H1 (cell line): ENCODE data around the gene HECTD1. TPM values are rescaled to one million over a fixed set of nuclear protein-coding genes. Genes with fewer than 3 reads are reported as not detected.

Experiments used
- CTCF ChIA-PET: fragments of 300-600 bp; sonication (Branson Sonifier 250); formaldehyde crosslinking; loops from one replicate; lab custom pipeline; 2021; ENCODE audit not compliant: partially characterized antibody; lab: Charles Lee
- POLR2A ChIA-PET: fragments of 300-600 bp; sonication (Branson Sonifier 250); formaldehyde crosslinking; loops from one replicate; lab custom pipeline; 2021; ENCODE audit warnings: inconsistent platforms; ENCODE audit not compliant: partially characterized antibody; lab: Charles Lee
- DNase-seq, 2 experiments: peaks; one replicate each; pipeline versions ENCODE4 v3.0.0 to v3.0.0-alpha.2; 2010 to 2022; ENCODE audit warnings: low spot score in 2 of 2, low read depth in 1 of 2, mixed read lengths in 1 of 2
- FAIRE-seq: peaks from 2 replicates; lab custom pipeline; 2011; peaks lifted over from hg19 to GRCh38; lab: Jason Lieb, UNC
- H2AFZ ChIP-seq: 2 replicates; pipeline ENCODE4 v1.8.1; 2012; ENCODE audit warnings: low read length, inconsistent platforms
- H2AK5ac ChIP-seq: 2 replicates; pipeline ENCODE4 v1.6.1; 2013; ENCODE audit warnings: low read depth, low read length
- H2BK120ac ChIP-seq: replicated peaks from 2 replicates; pipeline ENCODE3; 2013; ENCODE audit warnings: low read depth, low read length, inconsistent platforms
- H2BK12ac ChIP-seq: 2 replicates; pipeline ENCODE4 v1.6.1; 2013; ENCODE audit warnings: low read depth, low read length
- H2BK15ac ChIP-seq: 2 replicates; pipeline ENCODE4 v1.6.1; 2013; ENCODE audit warnings: low read length
- H2BK20ac ChIP-seq: 2 replicates; pipeline ENCODE4 v1.6.1; 2013; ENCODE audit warnings: low read length
- H2BK5ac ChIP-seq: 2 replicates; pipeline ENCODE4 v1.6.1; 2013; ENCODE audit warnings: low read depth, low read length
- H3K14ac ChIP-seq: 2 replicates; pipeline ENCODE4 v1.6.1; 2013; ENCODE audit warnings: inconsistent platforms; ENCODE audit not compliant: insufficient read length
- H3K18ac ChIP-seq: 2 replicates; pipeline ENCODE4 v1.6.1; 2013; ENCODE audit warnings: low read length; ENCODE audit errors: extremely low read depth
- H3K23ac ChIP-seq: 2 replicates; pipeline ENCODE4 v1.6.1; 2013; ENCODE audit warnings: inconsistent platforms; ENCODE audit not compliant: insufficient read length
- H3K23me2 ChIP-seq: 2 replicates; pipeline ENCODE4 v1.6.1; 2013; ENCODE audit warnings: low read depth, low read length
- H3K27ac ChIP-seq: 2 replicates; pipeline ENCODE4 v1.6.1; 2011; ENCODE audit warnings: low read depth, low read length, inconsistent platforms
- H3K27me3 ChIP-seq, 4 experiments: replicated peaks in 1 of 4; 1 replicate in 1 of 4; 2 replicates in 3 of 4; pipeline versions ENCODE4 v1.6.1 to v1.8.1; 2011 to 2013; ENCODE audit warnings: low read length in 3 of 4, mild to moderate bottlenecking in 3 of 4, inconsistent platforms in 2 of 4, mixed read lengths in 2 of 4, moderate library complexity in 1 of 4; ENCODE audit not compliant: control insufficient read depth in 3 of 4, insufficient read depth in 3 of 4; ENCODE audit errors: extremely low read depth in 1 of 4
- H3K36me3 ChIP-seq, 4 experiments: 2 replicates each; pipeline versions ENCODE4 v1.6.1 to v1.8.1; 2011 to 2013; ENCODE audit warnings: mild to moderate bottlenecking in 4 of 4, low read length in 3 of 4, moderate library complexity in 2 of 4, control low read depth in 1 of 4, inconsistent platforms in 1 of 4; ENCODE audit not compliant: insufficient read depth in 4 of 4, control insufficient read depth in 2 of 4
- H3K4ac ChIP-seq: replicated peaks from 2 replicates; pipeline ENCODE3; 2013; ENCODE audit warnings: low read length, low read depth, mixed read lengths, inconsistent platforms; ENCODE audit not compliant: insufficient read length
- H3K4me1 ChIP-seq, 4 experiments: replicated peaks in 1 of 4; 1 replicate in 1 of 4; 2 replicates in 3 of 4; pipeline versions ENCODE4 v1.6.1 to v1.8.1; 2011 to 2013; ENCODE audit warnings: low read length in 3 of 4, inconsistent platforms in 2 of 4, mixed read lengths in 1 of 4; ENCODE audit not compliant: insufficient read depth in 4 of 4, control insufficient read depth in 3 of 4
- H3K4me2 ChIP-seq, 2 experiments: 2 replicates each; pipeline versions ENCODE4 v1.6.1 to v1.8.1; 2011 to 2013; ENCODE audit warnings: low read depth in 2 of 2, low read length in 2 of 2, control low read depth in 1 of 2, inconsistent platforms in 1 of 2, mild to moderate bottlenecking in 1 of 2; ENCODE audit not compliant: insufficient read depth in 1 of 2
- H3K4me3 ChIP-seq, 4 experiments: fragments of 200-600, 300-600 bp in 1 of 4; sonication (generic), shearing (Covaris generic), sonication (Bioruptor Twin) in 1 of 4; 2 replicates each; pipeline versions ENCODE4 v1.5.1 to v1.8.1; 2011 to 2016; ENCODE audit warnings: low read length in 4 of 4, low read depth in 3 of 4, control low read depth in 2 of 4, inconsistent platforms in 2 of 4, mild to moderate bottlenecking in 2 of 4, mixed read lengths in 1 of 4, moderate library complexity in 1 of 4; ENCODE audit not compliant: insufficient read depth in 2 of 4; ENCODE audit errors: extremely low read depth in 1 of 4
- H3K56ac ChIP-seq: replicated peaks from 2 replicates; pipeline ENCODE3; 2013; ENCODE audit warnings: low read depth, mild to moderate bottlenecking, mixed read lengths, low read length, inconsistent platforms; ENCODE audit not compliant: insufficient read length
- H3K79me1 ChIP-seq: 2 replicates; pipeline ENCODE4 v1.6.1; 2013; ENCODE audit warnings: low read depth, low read length, control low read depth
- H3K79me2 ChIP-seq, 2 experiments: 2 replicates each; pipeline versions ENCODE4 v1.6.1 to v1.8.1; 2012 to 2013; ENCODE audit warnings: low read length in 2 of 2, mild to moderate bottlenecking in 2 of 2, inconsistent platforms in 1 of 2; ENCODE audit not compliant: insufficient read depth in 2 of 2, control insufficient read depth in 1 of 2
- H3K9ac ChIP-seq, 4 experiments: replicated peaks in 1 of 4; 1 replicate in 1 of 4; 2 replicates in 3 of 4; pipeline versions ENCODE4 v1.6.1 to v1.8.1; 2011 to 2013; ENCODE audit warnings: low read depth in 3 of 4, low read length in 3 of 4, control low read depth in 2 of 4, mild to moderate bottlenecking in 2 of 4, moderate library complexity in 2 of 4, inconsistent platforms in 1 of 4; ENCODE audit errors: extremely low read depth in 1 of 4
- H3K9me3 ChIP-seq, 2 experiments: 2 replicates each; pipeline versions ENCODE4 v1.6.1 to v1.8.1; 2012 to 2013; ENCODE audit warnings: mild to moderate bottlenecking in 2 of 2, moderate library complexity in 2 of 2, control low read depth in 1 of 2, inconsistent platforms in 1 of 2, low read depth in 1 of 2, low read length in 1 of 2, mixed read lengths in 1 of 2; ENCODE audit not compliant: insufficient read depth in 2 of 2
- H4K20me1 ChIP-seq, 2 experiments: replicated peaks in 1 of 2; 2 replicates each; pipeline versions ENCODE3 to v1.8.1; 2011 to 2013; ENCODE audit warnings: inconsistent platforms in 2 of 2, low read length in 2 of 2, mild to moderate bottlenecking in 1 of 2; ENCODE audit not compliant: insufficient read depth in 2 of 2, control insufficient read depth in 1 of 2
- H4K5ac ChIP-seq: 2 replicates; pipeline ENCODE4 v1.6.1; 2013; ENCODE audit warnings: low read length, low read depth, mixed read lengths, inconsistent platforms; ENCODE audit not compliant: insufficient read length
- H4K8ac ChIP-seq: 2 replicates; pipeline ENCODE4 v1.8.0; 2013; ENCODE audit warnings: mild to moderate bottlenecking, moderate library complexity, low read length, inconsistent platforms; ENCODE audit not compliant: insufficient read depth; ENCODE audit errors: extremely low read depth
- H4K91ac ChIP-seq: replicated peaks from 2 replicates; pipeline ENCODE3; 2013; ENCODE audit warnings: low read length, mixed read lengths, inconsistent platforms; ENCODE audit not compliant: insufficient read length
- ATF2 ChIP-seq: IDR thresholded peaks from 2 replicates; pipeline ENCODE4 v1.6.1; 2012; ENCODE audit warnings: low read length, inconsistent platforms
- CBX5 ChIP-seq: fragments of 300-800, 300-1000 bp; sonication (generic); IDR thresholded peaks from 2 replicates; pipeline ENCODE4 v1.7.1; 2016; ENCODE audit warnings: antibody characterized with exemption, low read length, low read depth
- CHD1 ChIP-seq: IDR thresholded peaks from 2 replicates; pipeline ENCODE4 v1.6.1; 2012; ENCODE audit warnings: low read depth, low read length, improper control_type of control experiment
- EP300 ChIP-seq, 2 experiments: IDR thresholded peaks; 1 replicate in 1 of 2; 2 replicates in 1 of 2; pipeline ENCODE4 v1.6.1; 2011 to 2012; ENCODE audit warnings: low read depth in 2 of 2, low read length in 2 of 2, mild to moderate bottlenecking in 2 of 2, borderline replicate concordance in 1 of 2, inconsistent platforms in 1 of 2, moderate library complexity in 1 of 2
- NANOG ChIP-seq: IDR thresholded peaks from 2 replicates; pipeline ENCODE4 v1.6.1; 2011; ENCODE audit warnings: low read length, low read depth, mild to moderate bottlenecking, inconsistent platforms; ENCODE audit not compliant: insufficient read depth, poor library complexity, severe bottlenecking
- POLR2A ChIP-seq, 2 experiments: IDR thresholded peaks; 1 replicate in 1 of 2; 2 replicates in 1 of 2; pipeline ENCODE4 v1.6.1; 2011; ENCODE audit warnings: low read depth in 2 of 2, low read length in 2 of 2, mild to moderate bottlenecking in 2 of 2; ENCODE audit errors: control extremely low read depth in 1 of 2
- RAD21 ChIP-seq, 2 experiments: IDR thresholded peaks in 1 of 2; conservative IDR thresholded peaks in 1 of 2; 2 replicates each; pipeline ENCODE4 v1.6.1; 2011; ENCODE audit warnings: low read depth in 2 of 2, low read length in 2 of 2, improper control_type of control experiment in 1 of 2, inconsistent platforms in 1 of 2, mild to moderate bottlenecking in 1 of 2, moderate library complexity in 1 of 2
- RBBP5 ChIP-seq: IDR thresholded peaks from 2 replicates; pipeline ENCODE4 v1.7.1; 2012; ENCODE audit warnings: low read depth, mild to moderate bottlenecking, inconsistent platforms, low read length, moderate library complexity, borderline replicate concordance
- RFX5 ChIP-seq: IDR thresholded peaks from 2 replicates; pipeline ENCODE4 v1.6.1; 2011; ENCODE audit warnings: low read depth, low read length, improper control_type of control experiment, borderline replicate concordance
- SIN3A ChIP-seq, 2 experiments: IDR thresholded peaks in 1 of 2; conservative IDR thresholded peaks in 1 of 2; 2 replicates each; pipeline ENCODE4 v1.6.1; 2011 to 2012; ENCODE audit warnings: low read length in 2 of 2, improper control_type of control experiment in 1 of 2, low read depth in 1 of 2, mild to moderate bottlenecking in 1 of 2
- TBP ChIP-seq: IDR thresholded peaks from 2 replicates; pipeline ENCODE4 v1.6.1; 2011; ENCODE audit warnings: low read depth, low read length, improper control_type of control experiment
- TEAD4 ChIP-seq: IDR thresholded peaks from 2 replicates; pipeline ENCODE4 v1.6.1; 2012; ENCODE audit warnings: low read depth, low read length, inconsistent platforms, mixed read lengths
- WGBS, 2 experiments: shearing (Covaris generic) in 1 of 2; methylation state at CpG; one replicate each; pipeline versions ENCODE4 v1.1.6 to v1.1.7; 2013 to 2015; ENCODE audit warnings: low lambda C conversion rate in 2 of 2, mixed read lengths in 2 of 2, inconsistent platforms in 1 of 2, low coverage in 1 of 2, missing lambda C conversion rate in 1 of 2; ENCODE audit not compliant: insufficient replicate concordance in 2 of 2, insufficient coverage in 1 of 2, insufficient read length in 1 of 2; ENCODE audit errors: extremely low coverage in 1 of 2, missing lambda C conversion rate in 1 of 2; 5-methylcytosine and 5-hydroxymethylcytosine counted together
- polyA plus RNA-seq, 7 experiments: library from polyadenylated mRNA; depleted of rRNA in 3 of 7; stranded (reverse) in 5 of 7; unstranded in 2 of 7; fragments of >200 nt in 5 of 7; fragments of 200-250 nt in 2 of 7; gene quantifications; 1 replicate in 5 of 7; 2 replicates in 1 of 7; 4 replicates in 1 of 7; pipeline versions ENCODE4 v1.2.1 to v1.2.3, GENCODE V29; 2011 to 2013; ENCODE audit warnings: missing spikeins in 2 of 7, mixed read lengths in 2 of 7
- total RNA-seq: library from RNA; stranded (reverse); fragmentation: NEBNext Ultra II Directional; extraction: Animal tissue kit (Norgen Biotek cat#: 25700); gene quantifications from 2 replicates; pipeline ENCODE4 v1.2.1, GENCODE V29; 2021

The HECTD1 gene
- total and polyA plus RNA-seq, 2 of the 8 experiments (the other 6 are each of a cell fraction or from before 2014, with no cell fraction given): 44.7 to 105 TPM

- FAIRE-seq (no peak), DNase-seq (no peak)
- Histone ChIP-seq H2BK5ac (no peak overlapping the region), H4K20me1 (peaks cover 0 to 3% of the 10 kb centered on the region in 2 experiments), H3K23me2 (no peaks in the 10 kb centered on the region), H4K8ac (no peak overlapping the region), H2BK20ac (no peak overlapping the region), H2AK5ac (no peak overlapping the region), H3K23ac (no peak overlapping the region), H4K91ac (no peak overlapping the region), H3K4me2 (no peak overlapping the region), H2BK15ac (no peak overlapping the region), H3K9me3 (no peaks in the 10 kb centered on the region; a peak in 1 of 4 replicates), H3K9ac (no peak overlapping the region), H3K4me3 (no peak overlapping the region), H3K36me3 (peaks cover 11 to 82% (median 34%) of the 10 kb centered on the region in 4 experiments; a peak in 7 of 8 replicates), H3K4me1 (no peaks in the 10 kb centered on the region), H2BK12ac (no peak overlapping the region), H3K27me3 (no peaks in the 10 kb centered on the region), H4K5ac (no peak overlapping the region), H3K27ac (no peak overlapping the region), H3K4ac (no peak overlapping the region), H3K56ac (no peak overlapping the region), H3K14ac (no peak overlapping the region), H2AFZ (no peak overlapping the region), H3K18ac (no peak overlapping the region), H2BK120ac (no peak overlapping the region), H3K79me2 (no peaks in the 10 kb centered on the region), H3K79me1 (no peaks in the 10 kb centered on the region)
- CTCF ChIA-PET: interaction anchor here (0.6 to 1.3 kb wide), 2 partner anchors 11 to 1453 kb away, joined by 3 to 4 read pairs; no protein-coding TSS in a partner anchor
- POLR2A ChIA-PET: interaction anchor here (0.6 kb wide), 1 partner anchor 24 kb away, joined by 3 read pairs; no protein-coding TSS in a partner anchor
- WGBS, 2 experiments: 91% methylated on average over 3 of the region's 3 CpGs; no CpG with 5 or more reads in 1 of the 2 experiments
- TF ChIP-seq RFX5 (no peak), NANOG (no peak), TEAD4 (no peak), SIN3A (conservative IDR thresholded peaks at IDR 0.05 in 1 of 2, IDR thresholded peaks at IDR 0.05 in 1 of 2; ENCODE audit: low read depth in 1 of 2, low read length in 2 of 2) (no peak), CBX5 (no peak), POLR2A (IDR thresholded peaks at IDR 0.05; ENCODE audit: control extremely low read depth in 1 of 2, low read depth in 2 of 2, low read length in 2 of 2) (no peak), EP300 (IDR thresholded peaks at IDR 0.05; ENCODE audit: borderline replicate concordance in 1 of 2, low read depth in 2 of 2, low read length in 2 of 2) (no peak), TBP (no peak), RBBP5 (no peak), CHD1 (no peak), ATF2 (no peak), RAD21 (IDR thresholded peaks at IDR 0.05 in 1 of 2, conservative IDR thresholded peaks at IDR 0.05 in 1 of 2; ENCODE audit: low read depth in 2 of 2, low read length in 2 of 2) (no peak)
Measured at GRCh38 chr14:31106768-31107167, 100.8 kb downstream of the HECTD1 start.
